ENCODE measurements around the gene MLLT1.

Gene MLLT1

GRCh38 chr19:6204866-6205723 is 74.7 kb downstream of the MLLT1 start:
- no peak for DNase-seq

- no peak for DNase-seq
Observed at GRCh38 chr19:6204212-6204611, 75.6 kb downstream of the MLLT1 start.

- peak; percentile 96 to 100 (median 100) for DNase-seq
Observed at GRCh38 chr19:6199240-6199994, 80.4 kb downstream of the MLLT1 start.

- no peak for DNase-seq
Observed at GRCh38 chr19:6198896-6199239, 80.9 kb downstream of the MLLT1 start.

GRCh38 chr19:6196361-6196760 is 83.4 kb downstream of the MLLT1 start:
- DNase-seq = no peak

GRCh38 chr19:6188811-6189210 is 91.0 kb downstream of the MLLT1 start:
- no peak for DNase-seq

GRCh38 chr19:6187374-6187773 is 92.4 kb downstream of the MLLT1 start:
- DNase-seq = no peak

GRCh38 chr19:6185835-6186834 is 93.6 kb downstream of the MLLT1 start:
- DNase-seq = no peak

GRCh38 chr19:6185093-6185834 is 94.5 kb downstream of the MLLT1 start:
- no peak for DNase-seq

- DNase-seq = no peak
Observed at GRCh38 chr19:6181119-6181518, 98.7 kb downstream of the MLLT1 start.

- DNase-seq = no peak
Observed at GRCh38 chr19:6173190-6173589, 106.6 kb downstream of the MLLT1 start.

- DNase-seq = no peak
Observed at GRCh38 chr19:6172074-6172863, 107.5 kb downstream of the MLLT1 start.

GRCh38 chr19:6167115-6167514 is 112.7 kb downstream of the MLLT1 start:
- no peak for DNase-seq

- no peak for DNase-seq
Observed at GRCh38 chr19:6164906-6165531, 114.8 kb downstream of the MLLT1 start.

GRCh38 chr19:6161271-6161850 is 118.4 kb downstream of the MLLT1 start:
- DNase-seq = peak in 2 of 3 experiments; percentile 4 to 17

All from NCI-H1417 (cell line).